Measurements from ENCODE around the gene CHD1.

GRCh38 chr5:98880598-98880997, 48.2 kb downstream of the CHD1 start:
- TF ChIP-seq CTCF (IDR thresholded peaks at IDR 0.05) (no peak), POLR2AphosphoS5 (IDR thresholded peaks at IDR 0.05) (no peak), EP300 (IDR thresholded peaks at IDR 0.05) (no peak)

Data from esophagus muscularis mucosa (tissue), 4 donors.